Transverse colon (tissue), 4 donors: Measurements from ENCODE around the gene POPDC2. TPM values are rescaled to one million over a fixed set of nuclear protein-coding genes. Genes with fewer than 3 reads are reported as not detected.

ENCODE experiments used
- DNase-seq: peaks from one replicate; pipeline ENCODE4 v3.0.0-alpha.2; 2019
- H3K27ac ChIP-seq, 4 donors: fragments of 200-600 bp; sonication (generic); 2 replicates each; pipeline ENCODE4 v1.5.1; 2016 to 2018; ENCODE audit warnings: inconsistent platforms in 4 of 4
- H3K27me3 ChIP-seq: fragments of 200-600 bp; sonication (generic); 2 replicates; pipeline ENCODE4 v1.5.1; 2017; ENCODE audit warnings: inconsistent platforms
- H3K36me3 ChIP-seq, 4 donors: fragments of 200-600 bp; sonication (generic); 2 replicates each; pipeline ENCODE4 v1.5.1; 2017 to 2019; ENCODE audit warnings: inconsistent platforms in 4 of 4
- H3K4me1 ChIP-seq, 4 donors: fragments of 200-600 bp; sonication (generic); 2 replicates each; pipeline ENCODE4 v1.5.1; 2017 to 2020; ENCODE audit warnings: inconsistent platforms in 4 of 4
- H3K4me3 ChIP-seq, 4 donors: fragments of 200-600 bp; sonication (generic); 1 replicate in 1 of 4; 2 replicates in 3 of 4; pipeline versions ENCODE4 v1.5.1 to v1.6.1; 2017 to 2019; ENCODE audit warnings: inconsistent platforms in 4 of 4
- H3K9me3 ChIP-seq, 2 donors: fragments of 200-600 bp; sonication (generic); 2 replicates each; pipeline ENCODE4 v1.5.1; 2017 to 2019; ENCODE audit warnings: inconsistent platforms in 2 of 2
- EP300 ChIP-seq: sonication (generic); formaldehyde crosslinking; IDR thresholded peaks from one replicate; pipeline ENCODE4 v1.6.1; 2017; ENCODE audit warnings: antibody characterized with exemption, low read depth
- POLR2A ChIP-seq: fragments of 450-650 bp; IDR thresholded peaks from one replicate; pipeline ENCODE4 v1.6.1; 2016; ENCODE audit warnings: antibody characterized with exemption, mild to moderate bottlenecking, moderate library complexity
- POLR2AphosphoS5 ChIP-seq, 3 donors: sonication (generic); formaldehyde crosslinking; IDR thresholded peaks; one replicate each; pipeline ENCODE4 v1.6.1; 2016; ENCODE audit warnings: antibody characterized with exemption in 3 of 3
- WGBS, 2 donors: methylation state at CpG; one replicate each; pipeline ENCODE4 v1.1.5; 2018; ENCODE audit warnings: low coverage in 1 of 2; 5-methylcytosine and 5-hydroxymethylcytosine counted together
- in situ Hi-C, 4 donors: fragments of 200-750 bp; cut with MboI; loops; one replicate each; pipeline versions ENCODE4 v1.15.0 to v1.15.1; 2017; ENCODE audit warnings: low sequenced_read_pairs in 3 of 4, low pct_ligation_motif_present in 1 of 4, low pct_unique_long_range_greater_than_20kb in 1 of 4
- intact Hi-C: fragments of 100-400 bp; cut with DNase I; formaldehyde crosslinking; loops from one replicate; pipeline ENCODE4 v1.15.1; 2023; ENCODE audit warnings: low total_unique reads
- total RNA-seq, 4 donors: library from RNA; depleted of rRNA; stranded (reverse); fragments of >200 nt; gene quantifications; one replicate each; pipeline ENCODE4 v1.1.0, GENCODE V29; 2016
- TF ChIP-seq, protein P1 (sequence below), 5 experiments: fragments of 200-600 bp in 3 of 5; fragments of 450-650 bp in 2 of 5; sonication (generic) in 3 of 5; IDR thresholded peaks; 1 replicate in 2 of 5; 2 replicates in 3 of 5; pipeline ENCODE4 v1.5.1; 2016 to 2017; ENCODE audit warnings: antibody characterized with exemption in 5 of 5, inconsistent platforms in 3 of 5, mild to moderate bottlenecking in 2 of 5, moderate library complexity in 1 of 5

Gene POPDC2
- total RNA-seq, 4 donors from 2014 or later: 15.0 to 17.7 (median 15.6) TPM

DNA sequence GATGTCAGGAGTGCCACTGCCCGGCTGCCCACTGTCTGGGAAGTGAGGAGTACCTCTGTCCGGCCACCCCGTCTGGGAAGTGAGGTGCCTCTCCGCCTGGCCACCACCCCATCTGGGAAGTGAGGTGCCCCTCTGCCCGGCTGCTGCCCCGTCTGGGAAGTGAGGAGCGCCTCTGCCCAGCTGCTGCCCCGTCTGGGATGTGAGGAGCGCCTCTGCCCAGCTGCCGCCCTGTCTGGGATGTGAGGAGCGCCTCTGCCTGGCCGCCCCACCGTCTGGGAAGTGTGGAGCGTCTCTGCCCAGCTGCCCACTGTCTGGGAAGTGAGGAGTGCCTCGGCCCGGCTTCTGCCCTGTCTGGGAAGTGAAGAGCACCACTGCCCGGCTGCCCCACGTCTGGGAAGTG is 13.5 kb upstream of the POPDC2 start:
- peaks cover 0 to 31% (median 2%) of the 10 kb centered on the region in 4 donors for H3K36me3 ChIP-seq
- no peaks in the 10 kb centered on the region for H3K9me3 ChIP-seq
- TF ChIP-seq POLR2A (no peak), EP300 (no peak), POLR2AphosphoS5 (IDR thresholded peaks at IDR 0.05) (no peak)
- TF ChIP-seq, protein P1, sequence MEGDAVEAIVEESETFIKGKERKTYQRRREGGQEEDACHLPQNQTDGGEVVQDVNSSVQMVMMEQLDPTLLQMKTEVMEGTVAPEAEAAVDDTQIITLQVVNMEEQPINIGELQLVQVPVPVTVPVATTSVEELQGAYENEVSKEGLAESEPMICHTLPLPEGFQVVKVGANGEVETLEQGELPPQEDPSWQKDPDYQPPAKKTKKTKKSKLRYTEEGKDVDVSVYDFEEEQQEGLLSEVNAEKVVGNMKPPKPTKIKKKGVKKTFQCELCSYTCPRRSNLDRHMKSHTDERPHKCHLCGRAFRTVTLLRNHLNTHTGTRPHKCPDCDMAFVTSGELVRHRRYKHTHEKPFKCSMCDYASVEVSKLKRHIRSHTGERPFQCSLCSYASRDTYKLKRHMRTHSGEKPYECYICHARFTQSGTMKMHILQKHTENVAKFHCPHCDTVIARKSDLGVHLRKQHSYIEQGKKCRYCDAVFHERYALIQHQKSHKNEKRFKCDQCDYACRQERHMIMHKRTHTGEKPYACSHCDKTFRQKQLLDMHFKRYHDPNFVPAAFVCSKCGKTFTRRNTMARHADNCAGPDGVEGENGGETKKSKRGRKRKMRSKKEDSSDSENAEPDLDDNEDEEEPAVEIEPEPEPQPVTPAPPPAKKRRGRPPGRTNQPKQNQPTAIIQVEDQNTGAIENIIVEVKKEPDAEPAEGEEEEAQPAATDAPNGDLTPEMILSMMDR (IDR thresholded peaks at IDR 0.05): no peak
- WGBS, 2 donors: 86% methylated on average over 18 of the region's 18 CpGs; no CpG with 5 or more reads in 1 of the 2 donors
- in situ Hi-C loops (no loop called here), intact Hi-C loops (no loop called here)
- no peak for DNase-seq
- no peaks in the 10 kb centered on the region for H3K27me3 ChIP-seq
- H3K27ac ChIP-seq: no peak overlapping the region
- H3K4me3 ChIP-seq: no peak overlapping the region
- peaks cover 0 to 23% (median 12%) of the 10 kb centered on the region in 4 donors for H3K4me1 ChIP-seq

DNA sequence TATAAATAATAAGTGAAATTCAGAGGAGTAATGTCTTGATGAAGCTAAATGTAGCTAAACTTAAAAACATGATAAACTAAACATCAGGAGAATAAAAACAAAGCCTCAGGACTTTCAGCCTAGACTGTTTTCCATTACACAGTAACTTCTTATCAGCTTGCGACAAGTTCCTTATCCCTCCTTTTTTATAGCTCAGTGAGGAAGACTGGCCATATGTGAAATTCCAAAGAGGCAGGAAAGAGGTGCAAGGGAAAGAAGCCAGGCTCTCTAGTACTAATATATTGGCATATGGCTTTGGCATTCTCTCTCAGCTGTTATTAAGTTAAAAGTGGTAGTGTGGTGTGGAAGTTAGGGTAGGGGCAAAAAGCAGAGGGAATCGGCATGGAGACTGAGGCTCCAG is 12.4 kb upstream of the POPDC2 start:
- Histone ChIP-seq H3K27me3 (no peaks in the 10 kb centered on the region), H3K36me3 (peaks cover 0 to 37% (median 4%) of the 10 kb centered on the region in 4 donors), H3K4me1 (peaks cover 0 to 19% (median 10%) of the 10 kb centered on the region in 4 donors), H3K4me3 (no peak overlapping the region), H3K9me3 (no peaks in the 10 kb centered on the region), H3K27ac (no peak overlapping the region)
- DNase-seq: no peak
- no peak for TF ChIP-seq POLR2A
- TF ChIP-seq EP300: no peak
- no peak for TF ChIP-seq POLR2AphosphoS5 (IDR thresholded peaks at IDR 0.05)
- TF ChIP-seq, protein P1 (IDR thresholded peaks at IDR 0.05): no peak
- in situ Hi-C loops (no loop called here), intact Hi-C loops (no loop called here)
- WGBS, 2 donors: 80 to 83% methylated on average over 2 of the region's 2 CpGs

DNA sequence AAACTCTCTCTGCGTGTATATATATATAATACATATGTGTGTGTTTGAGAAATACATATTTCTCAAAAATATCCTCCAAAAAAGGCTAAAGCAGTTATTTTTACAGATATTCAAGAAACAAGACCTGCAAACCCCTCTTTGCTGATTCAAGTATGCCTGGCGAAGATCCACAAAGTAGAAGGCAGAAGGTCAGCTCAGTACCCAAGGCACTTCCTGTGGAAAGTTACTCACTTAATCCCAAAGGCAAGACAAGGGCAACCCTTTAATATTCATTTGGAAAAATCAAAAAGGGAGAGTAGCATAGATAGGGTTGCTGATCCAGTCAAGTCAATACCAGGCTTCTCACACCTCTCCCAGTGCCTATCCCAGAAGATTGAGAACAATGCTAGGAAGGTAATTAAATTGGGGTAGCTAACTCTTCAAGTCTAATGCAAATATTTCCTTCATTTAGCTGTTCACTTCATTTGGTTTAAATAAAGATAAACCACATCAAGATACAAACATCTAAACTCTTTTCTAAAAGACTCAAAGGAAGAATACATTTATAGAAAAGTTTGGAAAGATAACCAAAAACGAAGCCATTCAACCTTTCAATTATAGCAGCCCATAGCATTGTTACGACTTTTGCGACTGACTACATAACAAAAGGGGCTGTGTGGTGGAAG is 9.6 kb upstream of the POPDC2 start:
- intact Hi-C loops: no loop called here

DNA sequence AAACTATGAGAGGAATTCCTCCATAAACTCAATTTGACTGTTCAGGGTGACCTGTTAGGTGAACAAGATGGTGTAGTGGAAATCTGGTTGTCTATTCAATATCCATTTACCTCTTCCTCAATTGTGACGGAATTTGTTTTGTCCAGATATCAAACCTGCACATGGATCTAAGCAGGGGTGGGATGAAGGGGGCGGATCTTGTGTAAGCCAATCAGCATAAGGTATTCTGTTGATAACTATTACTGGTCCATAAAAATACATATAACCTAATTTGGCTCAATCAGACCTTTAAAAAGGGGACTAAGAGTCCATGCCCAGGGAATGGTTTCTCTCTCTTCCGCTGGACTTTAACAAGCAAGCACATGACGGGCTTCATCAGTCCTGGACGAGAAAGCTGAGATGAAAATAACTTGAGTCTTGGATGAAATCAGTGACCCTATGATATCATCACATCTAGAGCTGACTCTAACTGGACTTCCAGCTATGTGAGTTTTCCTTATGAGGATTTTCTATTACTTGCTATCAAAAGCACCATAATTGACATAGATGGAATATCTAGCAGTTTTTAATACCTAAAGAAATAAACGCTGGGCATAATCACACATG is 5.7 kb upstream of the POPDC2 start:
- DNase-seq: no peak
- Histone ChIP-seq H3K27ac (peak overlapping the region in 1 of 4 donors; percentile 43), H3K9me3 (no peaks in the 10 kb centered on the region), H3K36me3 (peaks cover 0 to 9% (median 3%) of the 10 kb centered on the region in 4 donors), H3K27me3 (no peaks in the 10 kb centered on the region), H3K4me1 (peaks cover 0 to 21% (median 2%) of the 10 kb centered on the region in 4 donors), H3K4me3 (no peak overlapping the region)
- in situ Hi-C loops: no loop called here
- TF ChIP-seq, protein P1 (IDR thresholded peaks at IDR 0.05): no peak
- TF ChIP-seq POLR2AphosphoS5 (IDR thresholded peaks at IDR 0.05) (no peak), EP300 (no peak), POLR2A (no peak)
- WGBS, 2 donors: 82 to 94% methylated on average over 5 to 6 of the region's 6 CpGs
- intact Hi-C loops: no loop called here

More for the DNA sequence above, 9.6 kb upstream of the POPDC2 start:
- Histone ChIP-seq H3K4me1 (peaks cover 0 to 9% (median 2%) of the 10 kb centered on the region in 4 donors), H3K4me3 (no peak overlapping the region), H3K27me3 (no peaks in the 10 kb centered on the region), H3K27ac (no peak overlapping the region), H3K36me3 (peaks cover 0 to 37% (median 4%) of the 10 kb centered on the region in 4 donors), H3K9me3 (no peaks in the 10 kb centered on the region)
- in situ Hi-C loops: no loop called here
- TF ChIP-seq POLR2A (no peak), POLR2AphosphoS5 (IDR thresholded peaks at IDR 0.05) (no peak), EP300 (no peak)
- TF ChIP-seq, protein P1 (IDR thresholded peaks at IDR 0.05): no peak
- WGBS, 2 donors: 91% methylated on average over 4 to 5 of the region's 5 CpGs
- DNase-seq: no peak
